Stimulated activated CD8-positive, alpha-beta memory T cell treated with anti-CD3 and anti-CD28 coated beads, Interleukin-15, amount 100 ng/mL, for 1 hour (primary cell): ENCODE measurements around the gene VWA3B.
"Not testable (repeated sequence)": the region's sequence is repeated elsewhere in the genome, so short reads cannot be mapped to it uniquely, and the experiment has no call there.

ENCODE experiments used
- DNase-seq: peaks from one replicate; pipeline ENCODE4 v3.0.0-alpha.2; 2020; ENCODE audit warnings: low read depth

VWA3B gene

GRCh38 chr2:98088261-98088660 lies 1.3 kb downstream of the VWA3B start:
- DNase-seq, result no peak

- DNase-seq, result no peak
Observed at GRCh38 chr2:98089941-98090340, 3.0 kb downstream of the VWA3B start.

GRCh38 chr2:98090951-98091350 lies 4.0 kb downstream of the VWA3B start:
- no peak for DNase-seq

- no peak for DNase-seq
Observed at GRCh38 chr2:98091738-98092137, 4.8 kb downstream of the VWA3B start.

GRCh38 chr2:98093146-98093545 lies 6.2 kb downstream of the VWA3B start:
- no peak for DNase-seq

- no peak for DNase-seq
Observed at GRCh38 chr2:98093611-98094010, 6.6 kb downstream of the VWA3B start.

GRCh38 chr2:98099939-98100743 lies 13.2 kb downstream of the VWA3B start:
- no peak for DNase-seq

GRCh38 chr2:98102315-98102714 lies 15.3 kb downstream of the VWA3B start:
- not testable (repeated sequence) for DNase-seq

GRCh38 chr2:98102878-98103277 lies 15.9 kb downstream of the VWA3B start:
- no peak for DNase-seq

- no peak for DNase-seq
Observed at GRCh38 chr2:98108110-98108509, 21.1 kb downstream of the VWA3B start.

GRCh38 chr2:98110741-98111140 lies 23.8 kb downstream of the VWA3B start:
- DNase-seq, result no peak

GRCh38 chr2:98114643-98115330 lies 27.8 kb downstream of the VWA3B start:
- no peak for DNase-seq

GRCh38 chr2:98118161-98118560 lies 31.2 kb downstream of the VWA3B start:
- no peak for DNase-seq

- DNase-seq, result no peak
Observed at GRCh38 chr2:98118852-98119251, 31.9 kb downstream of the VWA3B start.

- DNase-seq, result no peak
Observed at GRCh38 chr2:98121149-98121548, 34.2 kb downstream of the VWA3B start.

- no peak for DNase-seq
Observed at GRCh38 chr2:98122524-98122923, 35.6 kb downstream of the VWA3B start.

GRCh38 chr2:98123286-98123685 lies 36.3 kb downstream of the VWA3B start:
- DNase-seq, result no peak

GRCh38 chr2:98126061-98126460 lies 39.1 kb downstream of the VWA3B start:
- DNase-seq, result no peak

GRCh38 chr2:98127229-98127989 lies 40.4 kb downstream of the VWA3B start:
- no peak for DNase-seq

GRCh38 chr2:98128556-98129109 lies 41.7 kb downstream of the VWA3B start:
- DNase-seq, result no peak

GRCh38 chr2:98130073-98130472 lies 43.1 kb downstream of the VWA3B start:
- not testable (repeated sequence) for DNase-seq

- DNase-seq, result no peak
Observed at GRCh38 chr2:98134172-98135005, 47.4 kb downstream of the VWA3B start.
